Neural cell (in vitro differentiated cells): Measurements from ENCODE around the gene TNFRSF12A. TPM values are rescaled to one million over a fixed set of nuclear protein-coding genes. Genes with fewer than 3 reads are reported as not detected.

Source experiments
- H2AFZ ChIP-seq: fragments of 200-600, 300-800 bp; sonication (generic), shearing (Covaris generic); 2 replicates; pipeline ENCODE4 v1.6.0; 2014; ENCODE audit warnings: low read depth, mild to moderate bottlenecking, antibody characterized with exemption, low read length, moderate library complexity
- H3F3A ChIP-seq: fragments of 200-600 bp; shearing (Covaris generic); 2 replicates; pipeline ENCODE4 v1.6.1; 2016; ENCODE audit warnings: mild to moderate bottlenecking, moderate library complexity, mixed read lengths, antibody characterized with exemption, low read length; ENCODE audit not compliant: insufficient read depth, poor library complexity, severe bottlenecking
- H3K27ac ChIP-seq: fragments of 200-600, 300-800 bp; sonication (generic), shearing (Covaris generic); 2 replicates; pipeline ENCODE4 v1.5.1; 2014; ENCODE audit warnings: mild to moderate bottlenecking, low read length, moderate library complexity
- H3K27me3 ChIP-seq: fragments of 300-800, 200-600 bp; sonication (generic), shearing (Covaris generic); 2 replicates; pipeline ENCODE4 v1.6.0; 2014; ENCODE audit warnings: mild to moderate bottlenecking, low read depth, low read length, moderate library complexity; ENCODE audit not compliant: insufficient read depth
- H3K36me3 ChIP-seq: fragments of 300-800, 200-600 bp; sonication (generic), shearing (Covaris generic); 2 replicates; pipeline ENCODE4 v1.5.1; 2014; ENCODE audit warnings: mild to moderate bottlenecking, antibody characterized with exemption, low read length, moderate library complexity; ENCODE audit not compliant: insufficient read depth
- H3K4me2 ChIP-seq: fragments of 300-800, 200-600 bp; sonication (generic), shearing (Covaris generic); 2 replicates; pipeline ENCODE4 v1.6.0; 2014; ENCODE audit warnings: mild to moderate bottlenecking, low read length
- H3K4me3 ChIP-seq: fragments of 300-800, 200-600 bp; sonication (generic), shearing (Covaris generic); 2 replicates; pipeline ENCODE4 v1.5.1; 2014; ENCODE audit warnings: mild to moderate bottlenecking, low read length, moderate library complexity
- H3K79me2 ChIP-seq: fragments of 200-600 bp; shearing (Covaris generic); replicated peaks from 2 replicates; pipeline ENCODE4 v1.6.0; 2014; ENCODE audit warnings: mild to moderate bottlenecking, low read length, moderate library complexity; ENCODE audit not compliant: insufficient read depth
- H3K9ac ChIP-seq: fragments of 300-800, 200-600 bp; sonication (generic), shearing (Covaris generic); 2 replicates; pipeline ENCODE4 v1.6.1; 2016; ENCODE audit warnings: mild to moderate bottlenecking, low read length, mixed read lengths
- H3K9me2 ChIP-seq: fragments of 200-600 bp; shearing (Covaris generic); 2 replicates; pipeline ENCODE4 v1.6.1; 2016; ENCODE audit warnings: mild to moderate bottlenecking, low read length, mixed read lengths; ENCODE audit not compliant: insufficient read depth
- H3K9me3 ChIP-seq: fragments of 200-600, 300-800 bp; sonication (generic), shearing (Covaris generic); 2 replicates; pipeline ENCODE4 v1.6.1; 2016; ENCODE audit warnings: mild to moderate bottlenecking, mixed run types, low read length, moderate library complexity, mixed read lengths
- H4K20me1 ChIP-seq: fragments of 200-600 bp; shearing (Covaris generic); 2 replicates; pipeline ENCODE4 v1.6.1; 2016; ENCODE audit warnings: mild to moderate bottlenecking, mixed run types; ENCODE audit not compliant: insufficient read depth
- EP300 ChIP-seq: fragments of 450-650 bp; conservative IDR thresholded peaks from 2 replicates; pipeline ENCODE4 v1.6.1; 2014; ENCODE audit warnings: antibody characterized with exemption, mild to moderate bottlenecking, moderate library complexity; ENCODE audit not compliant: poor library complexity, severe bottlenecking
- EZH2 ChIP-seq: fragments of 200-600, 300-800 bp; shearing (Covaris generic), sonication (generic); IDR thresholded peaks from 2 replicates; pipeline ENCODE4 v1.6.1; 2014; ENCODE audit warnings: antibody characterized with exemption, low read length, borderline replicate concordance, mild to moderate bottlenecking; ENCODE audit not compliant: insufficient read depth, poor library complexity, severe bottlenecking
- MXI1 ChIP-seq: fragments of 450-650 bp; conservative IDR thresholded peaks from 2 replicates; pipeline ENCODE4 v1.6.1; 2014; ENCODE audit warnings: antibody characterized with exemption, mild to moderate bottlenecking; ENCODE audit not compliant: poor library complexity, severe bottlenecking
- POLR2AphosphoS5 ChIP-seq: IDR thresholded peaks from 2 replicates; pipeline ENCODE4 v1.6.1; 2012
- RAD21 ChIP-seq: fragments of 450-650 bp; conservative IDR thresholded peaks from 2 replicates; pipeline ENCODE4 v1.6.1; 2014; ENCODE audit warnings: antibody characterized with exemption, mild to moderate bottlenecking, moderate library complexity
- REST ChIP-seq: IDR thresholded peaks from 2 replicates; pipeline ENCODE4 v1.6.1; 2012; ENCODE audit warnings: borderline replicate concordance
- SMC3 ChIP-seq: fragments of 450-650 bp; conservative IDR thresholded peaks from 2 replicates; pipeline ENCODE4 v1.6.1; 2014; ENCODE audit warnings: antibody characterized with exemption, mild to moderate bottlenecking, moderate library complexity; ENCODE audit not compliant: poor library complexity
- TAF1 ChIP-seq: IDR thresholded peaks from 2 replicates; pipeline ENCODE4 v1.6.1; 2012; ENCODE audit warnings: low read depth
- polyA plus RNA-seq: library from polyadenylated mRNA; depleted of rRNA; stranded (reverse); fragments of >200 nt; gene quantifications from 2 replicates; pipeline ENCODE4 v1.2.3, GENCODE V29; 2014
- TF ChIP-seq, protein P1 (sequence below): fragments of 450-650 bp; IDR thresholded peaks from 2 replicates; pipeline ENCODE4 v1.5.1; 2014; ENCODE audit warnings: antibody characterized with exemption, mild to moderate bottlenecking, moderate library complexity; ENCODE audit not compliant: poor library complexity, severe bottlenecking

Gene TNFRSF12A
- polyA plus RNA-seq, 1 donor from 2014 or later: 2.3 TPM

- H3K9me3 ChIP-seq: no peaks in the 10 kb centered on the region
- no peak for TF ChIP-seq MXI1
- no peak for TF ChIP-seq POLR2AphosphoS5
- no peak for TF ChIP-seq EZH2
- TF ChIP-seq RAD21: no peak
- TF ChIP-seq, protein P1, sequence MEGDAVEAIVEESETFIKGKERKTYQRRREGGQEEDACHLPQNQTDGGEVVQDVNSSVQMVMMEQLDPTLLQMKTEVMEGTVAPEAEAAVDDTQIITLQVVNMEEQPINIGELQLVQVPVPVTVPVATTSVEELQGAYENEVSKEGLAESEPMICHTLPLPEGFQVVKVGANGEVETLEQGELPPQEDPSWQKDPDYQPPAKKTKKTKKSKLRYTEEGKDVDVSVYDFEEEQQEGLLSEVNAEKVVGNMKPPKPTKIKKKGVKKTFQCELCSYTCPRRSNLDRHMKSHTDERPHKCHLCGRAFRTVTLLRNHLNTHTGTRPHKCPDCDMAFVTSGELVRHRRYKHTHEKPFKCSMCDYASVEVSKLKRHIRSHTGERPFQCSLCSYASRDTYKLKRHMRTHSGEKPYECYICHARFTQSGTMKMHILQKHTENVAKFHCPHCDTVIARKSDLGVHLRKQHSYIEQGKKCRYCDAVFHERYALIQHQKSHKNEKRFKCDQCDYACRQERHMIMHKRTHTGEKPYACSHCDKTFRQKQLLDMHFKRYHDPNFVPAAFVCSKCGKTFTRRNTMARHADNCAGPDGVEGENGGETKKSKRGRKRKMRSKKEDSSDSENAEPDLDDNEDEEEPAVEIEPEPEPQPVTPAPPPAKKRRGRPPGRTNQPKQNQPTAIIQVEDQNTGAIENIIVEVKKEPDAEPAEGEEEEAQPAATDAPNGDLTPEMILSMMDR: no peak
- TF ChIP-seq REST: no peak
- H3K9ac ChIP-seq: peak overlapping the region; percentile 88
- no peak overlapping the region for H3K27ac ChIP-seq
- H4K20me1 ChIP-seq: no peaks in the 10 kb centered on the region
- H3K4me3 ChIP-seq: peak overlapping the region; percentile 97
- H3K27me3 ChIP-seq: no peaks in the 10 kb centered on the region
- H3K36me3 ChIP-seq: no peaks in the 10 kb centered on the region
- no peaks in the 10 kb centered on the region for H3F3A ChIP-seq
- peak overlapping the region; percentile 39 for H3K4me2 ChIP-seq
- H3K9me2 ChIP-seq: no peaks in the 10 kb centered on the region
- peak overlapping the region; percentile 76 for H2AFZ ChIP-seq
- no peaks in the 10 kb centered on the region for H3K79me2 ChIP-seq
Observed at GRCh38 chr16:3059723-3060242, 39.6 kb downstream of the TNFRSF12A start.

DNA sequence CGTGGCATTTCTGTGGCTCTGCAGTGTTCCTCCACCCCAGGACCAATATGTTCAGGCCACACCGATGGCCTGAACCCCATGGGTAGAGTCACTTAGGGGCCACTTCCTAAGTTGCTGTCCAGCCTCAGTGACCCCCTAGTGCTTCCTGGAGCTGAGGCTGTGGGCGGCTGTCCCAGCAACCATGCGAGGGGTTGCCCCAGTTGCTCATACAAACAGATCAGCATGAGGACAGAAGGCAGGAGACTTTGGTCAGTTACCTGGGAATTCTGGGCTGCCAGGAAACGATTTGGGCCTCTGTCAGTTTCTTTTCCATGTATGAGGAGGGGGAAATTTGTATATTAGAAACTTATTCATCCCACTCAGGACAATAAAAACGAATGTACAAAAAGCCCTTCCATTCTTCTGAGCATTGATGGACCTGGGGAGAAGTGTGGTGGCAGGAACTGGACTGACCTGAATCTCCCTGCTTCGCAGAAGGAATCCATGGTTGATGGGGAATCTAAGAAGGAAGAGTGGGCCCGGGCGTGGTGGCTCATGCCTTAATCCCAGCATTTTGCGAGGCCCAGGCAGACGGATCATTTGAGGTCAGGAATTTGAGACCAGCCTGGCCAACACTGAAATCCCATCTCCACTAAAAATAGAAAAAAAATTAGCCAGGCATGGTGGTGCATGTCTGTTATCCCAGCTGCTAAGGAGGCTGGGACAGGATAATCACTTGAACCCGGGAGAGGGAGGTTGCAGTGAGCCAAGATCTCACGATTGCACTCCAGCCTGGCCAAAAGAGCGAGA lies 40.4 kb downstream of the TNFRSF12A start:
- Histone ChIP-seq H3K4me3 (no peak overlapping the region), H3K36me3 (no peaks in the 10 kb centered on the region), H3K9ac (no peak overlapping the region), H3K27me3 (no peaks in the 10 kb centered on the region), H2AFZ (no peak overlapping the region), H4K20me1 (no peaks in the 10 kb centered on the region), H3K4me2 (no peak overlapping the region), H3K9me2 (no peaks in the 10 kb centered on the region), H3K27ac (no peak overlapping the region), H3F3A (no peaks in the 10 kb centered on the region), H3K79me2 (no peaks in the 10 kb centered on the region), H3K9me3 (no peaks in the 10 kb centered on the region)
- no peak for TF ChIP-seq REST
- TF ChIP-seq MXI1: no peak
- TF ChIP-seq SMC3: no peak
- TF ChIP-seq, protein P1: no peak
- no peak for TF ChIP-seq RAD21
- TF ChIP-seq POLR2AphosphoS5: no peak
- TF ChIP-seq EP300: no peak
- TF ChIP-seq TAF1: no peak
- TF ChIP-seq EZH2: no peak
